H1 (cell line): Measurements from ENCODE around the gene SOX8. TPM values are rescaled to one million over a fixed set of nuclear protein-coding genes. Genes with fewer than 3 reads are reported as not detected.

Experiments
- KDM4A ChIP-seq: IDR thresholded peaks from one replicate; pipeline ENCODE4 v1.7.1; 2012; ENCODE audit warnings: low read depth, mild to moderate bottlenecking, moderate library complexity, low read length, inconsistent platforms; ENCODE audit not compliant: severe bottlenecking
- polyA plus RNA-seq, 7 experiments: library from polyadenylated mRNA; depleted of rRNA in 3 of 7; stranded (reverse) in 5 of 7; unstranded in 2 of 7; fragments of >200 nt in 5 of 7; fragments of 200-250 nt in 2 of 7; gene quantifications; 1 replicate in 5 of 7; 2 replicates in 1 of 7; 4 replicates in 1 of 7; pipeline versions ENCODE4 v1.2.1 to v1.2.3, GENCODE V29; 2011 to 2013; ENCODE audit warnings: missing spikeins in 2 of 7, mixed read lengths in 2 of 7
- total RNA-seq: library from RNA; stranded (reverse); fragmentation: NEBNext Ultra II Directional; extraction: Animal tissue kit (Norgen Biotek cat#: 25700); gene quantifications from 2 replicates; pipeline ENCODE4 v1.2.1, GENCODE V29; 2021

SOX8 gene
- total and polyA plus RNA-seq, 2 of the 8 experiments (the other 6 are each of a cell fraction or from before 2014, with no cell fraction given): 2.2 to 5.7 TPM

GRCh38 chr16:1003391-1004347 lies 22.1 kb downstream of the SOX8 start (continued):
- TF ChIP-seq KDM4A: no peak
